Fibroblast of the aortic adventitia (primary cell): ENCODE results near the gene ZNF14. TPM values are rescaled to one million over a fixed set of nuclear protein-coding genes. Genes with fewer than 3 reads are reported as not detected.
"Not testable (repeated sequence)": the region's sequence is repeated elsewhere in the genome, so short reads cannot be mapped to it uniquely, and the experiment has no call there.

Source experiments
- DNase-seq: peaks from one replicate; pipeline ENCODE4 v3.0.0-alpha.2; 2010; ENCODE audit warnings: low read depth
- H3K4me3 ChIP-seq: 2 replicates; pipeline ENCODE4 v1.5.1; 2011; ENCODE audit warnings: low read depth, mild to moderate bottlenecking, control low read depth, low read length, moderate library complexity
- CTCF ChIP-seq: IDR thresholded peaks from 2 replicates; pipeline ENCODE4 v1.5.1; 2011; ENCODE audit warnings: mild to moderate bottlenecking, low read length, control low read depth, inconsistent platforms; ENCODE audit not compliant: insufficient read depth
- total RNA-seq: library from RNA; depleted of rRNA; stranded (reverse); fragments of >200 nt; gene quantifications from 2 replicates; pipeline ENCODE4 v1.2.3, GENCODE V29; 2012; ENCODE audit warnings: low replicate concordance

ZNF14 gene
- total RNA-seq, 1 donor: 4.6 TPM

DNA sequence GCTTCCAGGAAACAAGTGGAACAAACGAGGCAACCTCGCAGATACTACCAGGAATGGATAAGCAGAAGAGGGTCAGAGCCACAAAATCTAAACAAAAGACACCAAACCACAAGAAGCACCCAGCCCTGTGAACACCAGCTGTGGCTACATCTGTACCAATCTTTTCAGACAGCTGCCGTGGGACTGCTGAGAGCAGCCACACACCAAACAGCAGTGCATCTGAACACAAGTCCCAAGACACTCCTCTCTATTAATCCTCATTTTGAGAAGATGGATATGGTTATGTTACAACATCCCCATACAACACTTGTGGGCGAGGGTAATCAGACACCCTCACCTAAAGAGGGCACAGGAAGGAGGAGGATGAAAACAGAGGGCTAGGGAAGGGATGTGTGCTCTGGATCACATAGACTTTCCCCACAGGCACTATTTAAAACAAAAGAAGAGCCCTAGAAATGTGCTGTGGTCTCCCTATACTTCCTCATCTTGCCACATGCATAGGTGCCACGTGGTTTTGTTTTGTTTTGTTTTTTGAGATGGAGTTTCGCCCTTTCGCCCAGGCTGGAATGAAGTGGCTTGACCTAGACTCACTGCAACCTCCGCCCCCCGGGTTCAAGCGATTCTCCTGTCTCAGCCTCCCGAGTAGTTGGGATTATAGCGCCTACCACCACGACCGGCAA, 41.6 kb upstream of the ZNF14 start:
- no peak overlapping the region for H3K4me3 ChIP-seq
- no peak for TF ChIP-seq CTCF
- no peak for DNase-seq

DNA sequence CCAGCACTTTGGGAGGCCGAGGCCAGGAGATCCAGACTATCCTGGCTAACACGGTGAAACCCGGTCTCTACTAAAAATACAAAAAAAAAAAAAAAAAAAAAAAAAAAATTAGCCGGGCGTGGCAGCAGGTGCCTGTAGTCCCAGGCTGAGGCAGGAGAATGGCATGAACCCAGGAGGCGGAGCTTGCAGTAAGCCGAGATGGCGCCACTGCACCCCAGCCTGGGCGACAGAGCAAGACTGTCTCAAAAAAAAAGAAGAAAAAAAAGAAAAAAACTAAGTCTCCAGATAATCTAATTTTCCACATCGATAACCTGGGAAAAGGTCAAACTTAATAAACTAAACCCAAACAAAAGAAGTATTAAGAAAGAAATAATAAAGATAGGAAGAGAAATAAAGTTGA, 39.1 kb upstream of the ZNF14 start:
- DNase-seq, H3K4me3 ChIP-seq: not testable (repeated sequence)

DNA sequence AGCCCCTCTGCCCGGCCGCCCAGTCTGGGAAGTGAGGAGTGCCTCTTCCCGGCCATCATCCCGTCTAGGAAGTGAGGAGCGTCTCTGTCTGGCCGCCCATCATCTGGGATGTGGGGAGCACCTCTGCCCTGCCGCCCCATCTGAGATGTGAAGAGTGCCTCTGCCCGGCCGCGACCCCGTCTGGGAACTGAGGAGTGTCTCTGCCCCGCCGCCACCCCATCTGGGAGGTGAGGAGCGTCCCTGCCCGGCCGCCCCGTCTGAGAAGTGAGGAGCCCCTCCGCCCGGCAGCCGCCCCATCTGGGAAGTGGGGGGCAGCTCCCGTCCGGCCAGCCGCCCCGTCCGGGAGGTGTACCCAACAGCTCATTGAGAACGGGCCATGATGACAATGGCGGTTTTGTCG, 37.1 kb upstream of the ZNF14 start:
- not testable (repeated sequence) for H3K4me3 ChIP-seq, DNase-seq

DNA sequence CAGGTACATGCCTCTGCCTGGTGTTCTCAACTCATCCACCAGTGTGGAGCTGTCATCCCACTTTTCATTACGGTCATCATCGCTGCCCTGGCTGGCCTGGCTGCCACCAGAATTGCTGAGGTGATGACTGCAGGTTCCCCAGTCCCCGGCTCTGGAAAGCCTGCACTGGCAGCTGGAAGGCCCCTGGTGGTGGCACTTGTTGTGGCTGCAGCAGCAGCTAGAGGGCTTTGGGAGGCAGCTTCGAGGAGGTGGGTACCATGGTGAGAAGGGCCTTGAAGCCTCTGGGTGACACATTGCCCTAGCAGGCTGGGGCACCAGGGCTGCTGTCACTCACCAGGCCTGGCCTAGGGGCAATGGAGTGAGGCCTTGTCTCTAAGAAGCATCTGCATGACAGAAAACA, 25.3 kb upstream of the ZNF14 start:
- no peak for TF ChIP-seq CTCF
- no peak for DNase-seq
- no peak overlapping the region for H3K4me3 ChIP-seq

- H3K4me3 ChIP-seq: no peak overlapping the region
- no peak for DNase-seq
- no peak for TF ChIP-seq CTCF
These were observed 20.0 kb upstream of the ZNF14 start for GRCh38 chr19:19752760-19753403.

GRCh38 chr19:19751846-19752245, 18.9 kb upstream of the ZNF14 start:
- TF ChIP-seq CTCF: no peak
- DNase-seq: no peak
- no peak overlapping the region for H3K4me3 ChIP-seq

DNA sequence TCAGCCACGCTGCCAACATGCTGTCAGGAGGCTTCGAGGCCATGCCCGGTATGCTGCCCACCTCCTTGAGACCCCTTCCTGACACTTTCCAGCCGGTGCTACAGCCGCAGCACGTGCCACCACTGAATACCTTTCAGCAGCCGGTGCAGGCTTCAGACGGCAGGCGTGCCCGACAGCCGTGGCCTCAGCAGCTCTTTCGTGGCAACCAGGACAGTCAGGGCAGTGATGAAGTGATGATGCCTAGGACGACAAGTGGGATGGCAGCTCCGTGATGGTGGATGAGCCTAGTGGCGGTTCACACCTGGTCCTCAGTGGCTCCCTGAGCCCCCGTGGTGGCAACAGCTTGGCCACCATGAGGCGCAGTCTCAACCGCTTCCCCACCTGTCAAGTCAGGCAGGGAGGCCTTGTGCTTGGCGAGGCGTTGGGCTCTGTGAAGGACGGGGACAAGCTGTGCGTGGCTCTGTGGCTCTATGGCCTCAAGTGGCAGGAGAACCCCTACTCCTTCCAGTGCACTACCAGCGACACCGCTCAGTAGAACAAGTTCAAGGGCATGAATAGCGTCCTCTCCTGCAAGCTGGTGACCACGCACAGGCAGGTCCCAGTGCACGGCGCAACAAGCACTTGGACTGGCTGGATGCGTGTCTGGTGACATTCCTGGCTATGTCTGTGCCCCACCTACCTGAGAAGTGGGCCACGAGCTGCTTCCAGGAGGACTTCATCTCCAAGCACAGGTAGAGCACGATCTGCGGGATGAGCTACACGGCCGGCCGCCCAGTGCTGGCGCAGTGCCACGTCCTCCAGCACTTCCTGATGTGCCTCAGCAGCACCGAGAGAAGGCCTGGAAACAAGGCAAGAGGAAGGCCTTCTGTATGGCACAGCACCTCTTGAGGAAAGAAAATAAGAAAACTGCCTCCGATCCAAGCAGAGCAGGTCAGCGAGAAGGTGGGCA, 18.2 kb upstream of the ZNF14 start:
- no peak overlapping the region for H3K4me3 ChIP-seq
- no peak for DNase-seq
- TF ChIP-seq CTCF: no peak
